ENCODE measurements around the gene DIDO1.

DIDO1 gene

DNA sequence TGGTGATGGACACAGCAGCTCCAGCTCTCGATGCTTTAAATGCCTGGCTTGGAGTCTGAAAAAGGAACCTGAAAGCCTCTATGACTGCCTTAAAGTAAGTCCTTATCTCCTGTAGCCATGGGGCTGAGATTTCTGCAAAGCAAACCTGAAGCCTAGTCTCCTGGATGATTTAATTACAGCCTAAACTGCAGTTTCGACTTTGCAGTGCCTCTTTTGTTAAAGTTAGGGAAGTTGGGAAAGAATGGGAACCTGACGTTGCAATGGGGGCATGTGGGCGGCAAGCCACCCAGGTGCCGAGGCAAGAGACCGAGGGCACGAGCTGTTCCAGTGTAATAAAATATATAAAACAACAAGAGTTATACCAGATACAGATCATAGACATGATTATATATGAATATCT is 53.0 kb downstream of the DIDO1 start:
- Histone ChIP-seq H3K4me3 (replicated peaks; ENCODE audit: low read depth, low read length) (no peak overlapping the region), H3K36me3 (ENCODE audit: control insufficient read depth, insufficient read depth, low read length) (no peaks in the 10 kb centered on the region), H3K27me3 (replicated peaks; ENCODE audit: control insufficient read depth, insufficient read depth, low read length) (no peaks in the 10 kb centered on the region; the same call in 1 of the 2 replicates)
- DNase-seq (ENCODE audit: extremely low read depth, insufficient read length): no peak
- TF ChIP-seq, protein P1, sequence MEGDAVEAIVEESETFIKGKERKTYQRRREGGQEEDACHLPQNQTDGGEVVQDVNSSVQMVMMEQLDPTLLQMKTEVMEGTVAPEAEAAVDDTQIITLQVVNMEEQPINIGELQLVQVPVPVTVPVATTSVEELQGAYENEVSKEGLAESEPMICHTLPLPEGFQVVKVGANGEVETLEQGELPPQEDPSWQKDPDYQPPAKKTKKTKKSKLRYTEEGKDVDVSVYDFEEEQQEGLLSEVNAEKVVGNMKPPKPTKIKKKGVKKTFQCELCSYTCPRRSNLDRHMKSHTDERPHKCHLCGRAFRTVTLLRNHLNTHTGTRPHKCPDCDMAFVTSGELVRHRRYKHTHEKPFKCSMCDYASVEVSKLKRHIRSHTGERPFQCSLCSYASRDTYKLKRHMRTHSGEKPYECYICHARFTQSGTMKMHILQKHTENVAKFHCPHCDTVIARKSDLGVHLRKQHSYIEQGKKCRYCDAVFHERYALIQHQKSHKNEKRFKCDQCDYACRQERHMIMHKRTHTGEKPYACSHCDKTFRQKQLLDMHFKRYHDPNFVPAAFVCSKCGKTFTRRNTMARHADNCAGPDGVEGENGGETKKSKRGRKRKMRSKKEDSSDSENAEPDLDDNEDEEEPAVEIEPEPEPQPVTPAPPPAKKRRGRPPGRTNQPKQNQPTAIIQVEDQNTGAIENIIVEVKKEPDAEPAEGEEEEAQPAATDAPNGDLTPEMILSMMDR (IDR thresholded peaks at IDR 0.05; ENCODE audit: insufficient read depth, low read length, poor library complexity, severe bottlenecking): no peak

DNA sequence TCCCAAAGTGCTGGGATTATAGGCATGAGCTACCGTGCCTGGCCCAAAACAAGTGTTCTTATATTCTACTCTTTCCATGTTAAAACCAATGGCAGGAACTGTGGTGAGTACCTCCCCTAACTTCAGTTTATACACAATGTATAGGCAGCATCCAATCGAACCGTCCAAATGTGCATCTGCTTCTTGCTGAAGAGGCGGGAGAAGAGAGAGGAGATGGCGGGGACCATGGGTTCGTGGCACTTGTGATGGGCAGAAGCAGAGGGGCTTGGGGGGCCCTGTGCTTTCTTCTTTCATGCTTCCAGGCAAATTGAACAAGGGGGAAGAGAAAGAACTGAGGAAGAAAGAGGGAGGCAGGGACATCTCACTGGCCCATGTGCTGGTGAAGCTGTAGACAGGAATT is 53.4 kb downstream of the DIDO1 start:
- Histone ChIP-seq H3K27me3 (replicated peaks; ENCODE audit: control insufficient read depth, insufficient read depth, low read length) (no peaks in the 10 kb centered on the region; the same call in 1 of the 2 replicates), H3K4me3 (replicated peaks; ENCODE audit: low read depth, low read length) (no peak overlapping the region), H3K36me3 (ENCODE audit: control insufficient read depth, insufficient read depth, low read length) (no peaks in the 10 kb centered on the region)
- TF ChIP-seq, protein P1 (IDR thresholded peaks at IDR 0.05; ENCODE audit: insufficient read depth, low read length, poor library complexity, severe bottlenecking): no peak
- no peak for DNase-seq (ENCODE audit: extremely low read depth, insufficient read length)

DNA sequence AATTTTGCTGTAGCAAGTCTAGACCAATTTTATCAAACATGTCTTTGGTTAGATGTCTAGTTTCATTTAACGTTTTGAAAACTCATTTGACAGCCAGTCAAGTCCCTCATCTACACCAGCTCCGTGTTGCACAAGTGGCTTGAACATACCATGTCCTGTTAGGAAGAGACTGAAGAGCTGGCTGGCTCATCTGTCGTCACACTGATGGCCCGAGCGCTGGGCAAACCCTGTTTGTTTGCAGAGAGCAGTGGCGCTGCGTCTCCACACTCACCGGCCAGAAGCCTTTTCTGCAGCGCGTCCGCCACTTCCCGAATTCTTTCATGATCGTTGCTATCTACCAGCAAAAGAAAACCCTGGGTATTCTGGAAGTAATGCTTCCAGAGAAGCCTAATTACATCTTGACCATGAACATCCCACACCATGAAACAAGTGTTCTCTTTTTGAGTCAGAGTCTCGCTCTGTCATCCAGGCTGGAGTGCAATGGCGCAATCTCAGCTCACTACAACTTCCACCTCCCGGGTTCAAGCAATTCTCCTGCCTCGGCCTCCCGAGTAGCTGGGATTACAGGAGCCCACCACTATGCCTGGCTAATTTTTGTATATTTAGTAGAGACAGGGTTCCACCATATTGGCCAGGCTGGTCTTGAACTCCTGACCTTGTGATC is 54.0 kb downstream of the DIDO1 start:
- Histone ChIP-seq H3K4me3 (replicated peaks; ENCODE audit: low read depth, low read length) (no peak overlapping the region), H3K36me3 (ENCODE audit: control insufficient read depth, insufficient read depth, low read length) (no peaks in the 10 kb centered on the region), H3K27me3 (replicated peaks; ENCODE audit: control insufficient read depth, insufficient read depth, low read length) (no peaks in the 10 kb centered on the region; the same call in 1 of the 2 replicates)
- TF ChIP-seq, protein P1 (IDR thresholded peaks at IDR 0.05; ENCODE audit: insufficient read depth, low read length, poor library complexity, severe bottlenecking): no peak
- no peak for DNase-seq (ENCODE audit: extremely low read depth, insufficient read length)

DNA sequence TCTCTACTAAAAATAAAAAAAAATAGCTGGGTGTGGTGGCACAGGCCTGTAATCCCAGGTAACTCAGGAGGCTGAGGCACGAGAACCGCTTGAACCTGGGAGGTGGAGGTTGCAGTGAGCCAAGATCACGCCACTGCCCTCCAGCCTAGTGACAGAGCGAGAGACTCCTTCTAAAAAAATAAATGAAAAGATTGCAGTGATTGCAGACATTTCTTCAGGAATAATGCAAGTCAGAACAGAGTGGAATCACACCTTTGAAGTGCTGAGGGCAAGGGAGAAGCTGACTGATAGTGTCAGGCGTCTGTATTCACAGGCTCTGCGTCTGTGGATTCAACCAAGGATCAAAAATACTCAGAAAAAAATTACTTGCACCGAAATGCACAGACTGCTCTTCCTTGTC is 62.1 kb downstream of the DIDO1 start:
- DNase-seq (ENCODE audit: extremely low read depth, insufficient read length): no peak
- H3K27me3 ChIP-seq (replicated peaks; ENCODE audit: control insufficient read depth, insufficient read depth, low read length): no peaks in the 10 kb centered on the region
- no peak overlapping the region for H3K4me3 ChIP-seq (replicated peaks; ENCODE audit: low read depth, low read length)
- no peaks in the 10 kb centered on the region for H3K36me3 ChIP-seq (ENCODE audit: control insufficient read depth, insufficient read depth, low read length)
- TF ChIP-seq, protein P1 (IDR thresholded peaks at IDR 0.05; ENCODE audit: insufficient read depth, low read length, poor library complexity, severe bottlenecking): no peak

DNA sequence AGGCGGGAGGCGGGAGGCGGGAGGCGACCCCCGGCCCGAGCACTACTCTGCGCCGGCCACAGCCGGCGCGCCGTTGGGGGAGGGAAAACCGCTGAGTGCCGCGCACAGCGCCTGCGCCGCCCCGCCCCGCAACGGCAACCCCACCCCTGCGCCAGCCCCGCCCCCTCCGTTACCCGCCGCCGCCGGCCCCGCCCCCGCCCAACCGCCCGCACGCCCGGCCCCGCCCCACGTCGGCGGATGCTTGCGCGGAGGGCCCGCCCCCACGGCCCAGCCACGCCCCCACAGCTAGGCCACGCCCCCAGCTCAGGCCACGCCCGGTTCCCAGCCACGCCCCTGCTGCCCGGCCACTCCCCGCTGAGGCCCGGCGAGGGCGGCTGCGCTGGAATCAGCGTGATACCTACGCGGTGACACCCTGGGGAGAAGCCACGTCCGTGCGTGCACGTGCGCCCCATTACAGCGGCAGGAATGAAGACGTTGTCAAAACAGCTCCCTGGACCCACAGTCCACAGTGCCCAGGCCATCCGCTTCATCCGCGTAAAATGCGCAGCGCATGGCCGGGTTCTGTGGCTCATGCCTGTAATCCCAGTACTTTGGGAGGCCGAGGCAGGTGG is 64.5 kb downstream of the DIDO1 start, which contains the start of gene TCFL5:
Gene TCFL5 (minus strand): TSS at position 97 of the 611 bp plus-strand sequence. CDS start 152 bp downstream, outside the sequence.
- TF ChIP-seq, protein P1 (IDR thresholded peaks at IDR 0.05; ENCODE audit: insufficient read depth, low read length, poor library complexity, severe bottlenecking): no peak
- no peaks in the 10 kb centered on the region for H3K27me3 ChIP-seq (replicated peaks; ENCODE audit: control insufficient read depth, insufficient read depth, low read length)
- DNase-seq (ENCODE audit: extremely low read depth, insufficient read length): peak; percentile 83
- H3K36me3 ChIP-seq (ENCODE audit: control insufficient read depth, insufficient read depth, low read length): peaks cover under 1% of the 10 kb centered on the region; the same call in 1 of the 2 replicates
- peak within 1 kb of the TSS; percentile 66 for H3K4me3 ChIP-seq (replicated peaks; ENCODE audit: low read depth, low read length)

All from GM06990 (cell line).